HepG2 (cell line): ENCODE results near the gene REP15. TPM values are rescaled to one million over a fixed set of nuclear protein-coding genes. Genes with fewer than 3 reads are reported as not detected.

ENCODE experiments used
- NR3C1 ChIP-seq: sonication (generic); formaldehyde crosslinking; IDR thresholded peaks from 2 replicates; pipeline ENCODE4 v1.4.0; 2020; ENCODE audit warnings: missing genetic modification reagents
- POLR2G ChIP-seq: fragments of 200-400 bp; formaldehyde crosslinking; IDR thresholded peaks from 2 replicates; pipeline ENCODE4 v1.6.1; 2018; ENCODE audit warnings: mild to moderate bottlenecking, low read depth, low read length, moderate library complexity
- ZBTB25 ChIP-seq: IDR thresholded peaks from 2 replicates; pipeline ENCODE4 v1.6.1; 2018; ENCODE audit warnings: missing genetic modification reagents
- ZBTB3 ChIP-seq: sonication (generic); formaldehyde crosslinking; IDR thresholded peaks from 2 replicates; pipeline ENCODE4 v1.4.0; 2020; ENCODE audit warnings: low read depth, mild to moderate bottlenecking, moderate library complexity, missing genetic modification reagents, borderline replicate concordance
- ZBTB39 ChIP-seq: sonication (generic); formaldehyde crosslinking; IDR thresholded peaks from 2 replicates; pipeline ENCODE4 v1.5.0; 2020; ENCODE audit warnings: missing genetic modification reagents
- ZNF232 ChIP-seq: sonication (generic); formaldehyde crosslinking; IDR thresholded peaks from 2 replicates; pipeline ENCODE4 v1.4.0; 2020; ENCODE audit warnings: missing genetic modification reagents, borderline replicate concordance
- polyA plus RNA-seq, 8 experiments: library from polyadenylated mRNA; depleted of rRNA in 3 of 8; stranded (reverse) in 7 of 8; unstranded in 1 of 8; fragments of >200 nt; fragmentation: Illumina TruSeq in 4 of 8; extraction: Trizol in 4 of 8; gene quantifications; 2 replicates each; pipeline versions ENCODE4 v1.2.1 to v1.2.3, GENCODE V29; 2011 to 2016; ENCODE audit warnings: low read depth in 4 of 8, missing spikeins in 1 of 8, mixed read lengths in 1 of 8; ENCODE audit not compliant: insufficient read depth in 1 of 8
- total RNA-seq, 5 experiments: library from RNA; depleted of rRNA; stranded (reverse); fragments of >200 nt; fragmentation: Illumina TruSeq; extraction: Trizol; gene quantifications; 2 replicates each; pipeline ENCODE4 v1.2.3, GENCODE V29; 2016; ENCODE audit warnings: low read depth in 1 of 5
- TF ChIP-seq, protein P1 (sequence below): sonication (generic); formaldehyde crosslinking; IDR thresholded peaks from 2 replicates; pipeline ENCODE4 v1.8.0; 2022; ENCODE audit warnings: mild to moderate bottlenecking, missing genetic modification reagents, moderate library complexity

The REP15 gene
- total and polyA plus RNA-seq, 2 of the 13 experiments (the other 11 are each of a cell fraction or from before 2014, with no cell fraction given): 0.12 to 0.64 TPM

DNA sequence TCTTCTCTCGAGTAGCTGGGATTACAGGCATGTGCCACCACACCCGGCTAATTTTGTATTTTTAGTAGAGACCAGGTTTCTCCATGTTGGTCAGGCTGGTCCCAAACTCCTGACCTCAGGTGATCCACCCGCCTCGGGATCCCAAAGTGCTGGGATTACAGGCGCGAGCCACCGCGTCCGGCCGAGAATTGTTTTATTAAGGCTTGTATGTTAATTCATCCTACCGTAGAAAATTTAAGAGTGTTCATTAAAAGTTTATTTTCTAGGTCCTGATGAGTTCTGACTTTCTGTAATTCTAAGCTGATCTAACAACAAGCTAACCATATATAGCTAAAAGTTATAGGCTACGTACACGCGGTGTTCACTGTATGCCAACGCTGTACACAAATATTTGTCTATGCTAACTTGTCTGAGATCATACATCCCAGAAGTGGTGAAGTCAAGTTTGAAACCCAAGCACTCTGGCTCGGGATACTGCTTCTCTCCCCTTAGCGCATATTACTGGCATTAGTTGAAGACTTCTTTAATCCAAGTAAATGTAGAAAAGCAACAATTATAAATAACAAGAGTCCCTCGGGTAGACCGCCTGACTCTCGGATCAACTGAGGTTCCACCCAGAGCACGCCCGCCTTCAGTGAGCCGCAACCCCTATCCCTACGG is 13.8 kb downstream of the REP15 start (continued):
- TF ChIP-seq, protein P1, sequence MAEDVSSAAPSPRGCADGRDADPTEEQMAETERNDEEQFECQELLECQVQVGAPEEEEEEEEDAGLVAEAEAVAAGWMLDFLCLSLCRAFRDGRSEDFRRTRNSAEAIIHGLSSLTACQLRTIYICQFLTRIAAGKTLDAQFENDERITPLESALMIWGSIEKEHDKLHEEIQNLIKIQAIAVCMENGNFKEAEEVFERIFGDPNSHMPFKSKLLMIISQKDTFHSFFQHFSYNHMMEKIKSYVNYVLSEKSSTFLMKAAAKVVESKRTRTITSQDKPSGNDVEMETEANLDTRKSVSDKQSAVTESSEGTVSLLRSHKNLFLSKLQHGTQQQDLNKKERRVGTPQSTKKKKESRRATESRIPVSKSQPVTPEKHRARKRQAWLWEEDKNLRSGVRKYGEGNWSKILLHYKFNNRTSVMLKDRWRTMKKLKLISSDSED: no peak
- TF ChIP-seq ZBTB39 (CRISPR knock-in tag): no peak
- TF ChIP-seq ZBTB3 (CRISPR knock-in tag): peak; percentile 5; the same call in 1 of the 2 replicates
- TF ChIP-seq ZBTB25 (CRISPR knock-in tag): no peak
- no peak for TF ChIP-seq NR3C1 (CRISPR knock-in tag)
- TF ChIP-seq ZNF232 (CRISPR knock-in tag): no peak
- TF ChIP-seq POLR2G: no peak
